Measurements from ENCODE around the gene VDR. TPM values are rescaled to one million over a fixed set of nuclear protein-coding genes. Genes with fewer than 3 reads are reported as not detected.

Gene VDR
- total RNA-seq, 2 donors from 2014 or later, result 1.3 to 3.1 TPM

DNA sequence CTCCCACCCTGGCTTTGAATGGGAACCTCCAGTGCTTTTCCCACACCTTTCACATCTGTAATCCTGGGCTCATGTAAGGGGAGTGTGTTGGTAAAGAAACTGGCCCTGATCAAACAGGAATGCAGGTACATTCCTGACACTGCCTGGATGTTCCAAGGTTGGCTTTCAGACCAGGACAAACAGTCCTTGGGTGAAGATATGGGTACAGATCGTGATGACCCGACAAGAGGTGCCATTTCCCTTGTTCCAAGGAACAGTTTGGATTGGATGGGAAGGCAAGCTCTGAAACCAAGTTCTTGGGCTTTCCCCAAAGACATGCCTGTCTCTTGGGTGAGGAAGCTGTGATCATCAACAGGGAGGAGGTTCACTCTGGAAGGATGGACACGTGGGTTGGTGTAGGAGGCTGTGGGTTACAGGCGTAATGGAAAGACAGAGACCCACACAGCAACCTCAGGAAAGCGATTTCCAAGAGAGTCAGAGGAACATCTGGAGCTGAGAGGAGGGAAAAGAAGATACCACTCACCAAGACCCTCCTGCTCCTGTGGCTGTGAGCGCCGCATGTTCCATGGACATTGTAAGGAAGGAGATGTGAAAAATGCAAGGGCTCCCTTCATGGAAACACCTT, 26.4 kb downstream of the VDR start:
- Histone ChIP-seq H3K9me3 (no peaks in the 10 kb centered on the region), H3K4me1 (no peaks in the 10 kb centered on the region), H3K4me3 (no peak overlapping the region), H3K27ac (no peak overlapping the region), H3K36me3 (replicated peaks in 1 of 2; ENCODE audit: insufficient read depth in 1 of 2, low read depth in 2 of 2) (no peaks in the 10 kb centered on the region), H3K27me3 (no peaks in the 10 kb centered on the region)
- WGBS, 2 donors, result 94% methylated on average over 7 of the region's 7 CpGs
- no peak for ATAC-seq
- no peak for DNase-seq
- intact Hi-C loops (cut with DNase I), result no loop called here
- no peak for TF ChIP-seq POLR2A (IDR thresholded peaks at IDR 0.05)
- TF ChIP-seq, protein P1, sequence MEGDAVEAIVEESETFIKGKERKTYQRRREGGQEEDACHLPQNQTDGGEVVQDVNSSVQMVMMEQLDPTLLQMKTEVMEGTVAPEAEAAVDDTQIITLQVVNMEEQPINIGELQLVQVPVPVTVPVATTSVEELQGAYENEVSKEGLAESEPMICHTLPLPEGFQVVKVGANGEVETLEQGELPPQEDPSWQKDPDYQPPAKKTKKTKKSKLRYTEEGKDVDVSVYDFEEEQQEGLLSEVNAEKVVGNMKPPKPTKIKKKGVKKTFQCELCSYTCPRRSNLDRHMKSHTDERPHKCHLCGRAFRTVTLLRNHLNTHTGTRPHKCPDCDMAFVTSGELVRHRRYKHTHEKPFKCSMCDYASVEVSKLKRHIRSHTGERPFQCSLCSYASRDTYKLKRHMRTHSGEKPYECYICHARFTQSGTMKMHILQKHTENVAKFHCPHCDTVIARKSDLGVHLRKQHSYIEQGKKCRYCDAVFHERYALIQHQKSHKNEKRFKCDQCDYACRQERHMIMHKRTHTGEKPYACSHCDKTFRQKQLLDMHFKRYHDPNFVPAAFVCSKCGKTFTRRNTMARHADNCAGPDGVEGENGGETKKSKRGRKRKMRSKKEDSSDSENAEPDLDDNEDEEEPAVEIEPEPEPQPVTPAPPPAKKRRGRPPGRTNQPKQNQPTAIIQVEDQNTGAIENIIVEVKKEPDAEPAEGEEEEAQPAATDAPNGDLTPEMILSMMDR (IDR thresholded peaks at IDR 0.05), result no peak

DNA sequence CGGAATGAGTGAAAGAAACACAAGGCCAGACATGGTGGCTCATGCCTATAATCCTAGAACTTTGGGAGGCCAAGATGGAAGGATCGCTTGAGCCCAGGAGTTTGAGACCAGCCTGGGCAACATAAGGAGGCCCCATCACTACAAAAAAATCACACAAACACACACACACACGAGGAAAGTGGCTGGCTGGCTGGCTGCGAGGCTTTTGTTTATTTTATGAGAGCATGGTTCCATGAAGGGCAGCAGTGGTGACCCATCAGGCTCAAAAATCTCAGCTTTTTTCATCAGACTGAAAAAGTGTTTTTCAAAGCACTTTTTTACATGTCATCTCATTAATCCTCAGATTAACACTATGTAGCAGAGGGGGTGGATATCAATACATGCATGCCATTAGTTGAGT, 27.7 kb downstream of the VDR start:
- Histone ChIP-seq H3K36me3 (replicated peaks in 1 of 2; ENCODE audit: insufficient read depth in 1 of 2, low read depth in 2 of 2) (no peaks in the 10 kb centered on the region), H3K27me3 (no peaks in the 10 kb centered on the region), H3K4me3 (no peak overlapping the region), H3K9me3 (no peaks in the 10 kb centered on the region), H3K4me1 (no peaks in the 10 kb centered on the region), H3K27ac (no peak overlapping the region)
- DNase-seq (no peak), ATAC-seq (no peak)
- intact Hi-C loops (cut with DNase I), result no loop called here
- WGBS, 2 donors, result 85 to 86% methylated on average over 4 of the region's 4 CpGs
- TF ChIP-seq POLR2A (IDR thresholded peaks at IDR 0.05), result no peak
- TF ChIP-seq, protein P1 (IDR thresholded peaks at IDR 0.05), result no peak

DNA sequence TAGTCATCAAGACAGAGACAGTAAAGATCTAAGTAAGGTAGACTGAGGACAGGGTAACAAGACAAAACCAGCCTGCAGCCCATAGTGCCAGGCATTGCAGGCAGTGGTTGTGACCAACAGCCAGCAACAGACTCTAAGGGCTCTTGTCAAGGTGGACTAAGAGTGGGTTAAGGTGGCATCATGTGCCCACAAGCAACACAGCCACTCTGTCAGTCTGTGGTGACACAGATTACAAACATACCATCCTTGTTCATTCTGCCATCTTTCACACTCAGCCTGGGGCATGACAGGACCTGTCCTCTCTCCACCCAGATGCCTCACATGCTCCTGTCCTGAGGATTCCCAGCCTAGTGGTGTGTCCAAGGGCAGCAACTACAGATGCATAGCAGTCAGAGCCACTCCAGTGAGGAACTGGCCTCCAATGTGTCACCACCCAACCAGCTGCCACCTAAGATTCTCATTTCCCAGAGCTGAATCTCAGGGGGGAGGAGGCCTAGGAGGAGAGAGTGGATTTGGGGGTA, 28.3 kb downstream of the VDR start:
- TF ChIP-seq POLR2A (IDR thresholded peaks at IDR 0.05), result no peak
- TF ChIP-seq, protein P1 (IDR thresholded peaks at IDR 0.05), result no peak
- ATAC-seq (no peak), DNase-seq (no peak)

DNA sequence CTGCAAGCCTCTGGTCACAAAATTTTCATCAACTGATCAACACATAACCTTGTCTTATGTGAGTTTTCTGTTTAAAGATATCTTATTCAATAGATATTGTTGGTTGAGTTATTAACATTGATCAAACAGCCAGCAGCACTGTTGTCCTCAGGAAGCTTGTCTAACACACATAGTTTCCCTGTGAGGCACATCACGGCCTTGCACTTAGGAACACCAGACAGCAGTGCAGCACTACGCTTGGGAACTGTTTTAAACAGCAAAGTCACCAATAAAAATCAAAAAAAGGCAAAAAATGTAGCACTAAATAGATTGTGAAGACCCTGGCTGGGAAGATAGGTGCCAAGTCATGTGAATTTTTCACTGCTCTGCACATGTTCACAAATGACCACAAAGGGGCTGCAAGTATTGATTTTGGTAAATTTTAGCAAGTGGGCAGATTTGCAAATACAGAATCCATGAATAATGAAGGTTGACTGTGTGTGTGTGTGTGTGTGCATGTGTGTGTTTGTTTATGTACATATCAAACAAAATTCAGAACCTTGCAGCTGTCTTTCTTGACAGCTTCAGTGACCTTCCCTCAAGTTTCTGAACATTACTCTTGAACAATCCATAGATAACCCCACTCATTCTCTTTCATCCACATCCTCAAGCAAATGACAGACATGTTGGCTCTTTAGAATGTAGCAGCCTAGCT, 28.9 kb downstream of the VDR start:
- no peaks in the 10 kb centered on the region for H3K27me3 ChIP-seq
- no peak overlapping the region for H3K27ac ChIP-seq
- intact Hi-C loops (cut with DNase I), result no loop called here
- no peaks in the 10 kb centered on the region for H3K4me1 ChIP-seq
- no peak overlapping the region for H3K4me3 ChIP-seq
- H3K36me3 ChIP-seq (replicated peaks in 1 of 2; ENCODE audit: insufficient read depth in 1 of 2, low read depth in 2 of 2), result no peaks in the 10 kb centered on the region
- DNase-seq (no peak), ATAC-seq (no peak)
- no peaks in the 10 kb centered on the region for H3K9me3 ChIP-seq
- TF ChIP-seq, protein P1 (IDR thresholded peaks at IDR 0.05), result no peak
- no peak for TF ChIP-seq POLR2A (IDR thresholded peaks at IDR 0.05)
- WGBS, 2 donors, result 83 to 98% methylated on average over 2 of the region's 2 CpGs

More for the DNA sequence above, 28.3 kb downstream of the VDR start:
- no peaks in the 10 kb centered on the region for H3K36me3 ChIP-seq (replicated peaks in 1 of 2; ENCODE audit: insufficient read depth in 1 of 2, low read depth in 2 of 2)
- H3K27ac ChIP-seq, result no peak overlapping the region
- no peaks in the 10 kb centered on the region for H3K9me3 ChIP-seq
- no peaks in the 10 kb centered on the region for H3K27me3 ChIP-seq
- intact Hi-C loops (cut with DNase I), result no loop called here
- no peak overlapping the region for H3K4me3 ChIP-seq
- H3K4me1 ChIP-seq, result no peaks in the 10 kb centered on the region
